Activated CD8-positive, alpha-beta memory T cell treated with anti-CD3 and anti-CD28 coated beads for 4 hours (primary cell): ENCODE measurements around the gene S100A4.

Experiments used
- DNase-seq, 2 donors: peaks; one replicate each; pipeline ENCODE4 v3.0.0-alpha.2; 2020; ENCODE audit warnings: low read depth in 2 of 2

S100A4 gene

GRCh38 chr1:153547560-153548551, 2.2 kb upstream of the S100A4 start:
- DNase-seq = no peak

- DNase-seq = no peak
Measured at GRCh38 chr1:153546796-153547559, 1.4 kb upstream of the S100A4 start.

GRCh38 chr1:153546371-153546770, 765 bp upstream of the S100A4 start:
- no peak for DNase-seq

GRCh38 chr1:153544453-153545066, 1.0 kb downstream of the S100A4 start:
- DNase-seq = no peak

GRCh38 chr1:153543736-153544135, 1.9 kb downstream of the S100A4 start:
- DNase-seq = no peak

GRCh38 chr1:153542956-153543711, 2.5 kb downstream of the S100A4 start:
- DNase-seq = no peak

GRCh38 chr1:153541641-153542590, 3.7 kb downstream of the S100A4 start:
- DNase-seq = no peak

- DNase-seq = peak in 1 of 2 donors; percentile 48
Measured at GRCh38 chr1:153540394-153541361, 4.9 kb downstream of the S100A4 start, which contains the start of gene S100A5. Gene S100A5, minus strand, starts transcription at chr1:153540934. Its CDS starts 743 bp downstream, at chr1:153540191.

GRCh38 chr1:153539395-153540093, 6.1 kb downstream of the S100A4 start:
- DNase-seq = no peak

GRCh38 chr1:153538315-153538821, 7.2 kb downstream of the S100A4 start:
- DNase-seq = no peak

- DNase-seq = no peak
Measured at GRCh38 chr1:153537376-153537730, 8.3 kb downstream of the S100A4 start.

- no peak for DNase-seq
Measured at GRCh38 chr1:153536671-153537375, 8.8 kb downstream of the S100A4 start.

GRCh38 chr1:153536012-153536670, 9.5 kb downstream of the S100A4 start:
- DNase-seq = peak; percentile 67 to 72

- DNase-seq = no peak
Measured at GRCh38 chr1:153535242-153536011, 10.2 kb downstream of the S100A4 start, which contains the start of gene S100A6. Gene S100A6, minus strand, starts transcription at chr1:153535991. Its CDS starts 652 bp downstream, at chr1:153535339.

GRCh38 chr1:153534925-153535241, 10.7 kb downstream of the S100A4 start:
- no peak for DNase-seq

- no peak for DNase-seq
Measured at GRCh38 chr1:153534226-153534924, 11.2 kb downstream of the S100A4 start.
